K562 (cell line): Measurements from ENCODE around the gene DIP2B. TPM values are rescaled to one million over a fixed set of nuclear protein-coding genes. Genes with fewer than 3 reads are reported as not detected.

Experiments
- ATAC-seq: fragments of 200-7000 bp; cut with Tn5 transposase; 3 replicates; pipeline ENCODE4 v1.9.1; 2020; ENCODE audit warnings: moderate library complexity
- BruUV-seq: library from RNA; stranded (reverse); fragments of 400-500 nt; replicated peaks from 2 replicates; lab custom pipeline; 2021; lab: Mats Ljungman, UMichigan
- CTCF ChIA-PET: fragments of 300-600 bp; formaldehyde crosslinking; extraction: SDS; loops from one replicate; lab custom pipeline; 2021; ENCODE audit warnings: low intra/inter-chr PET ratio; lab: Yijun Ruan, JAX
- POLR2A ChIA-PET: fragments of 300-600, 350-650 bp; sonication (Branson Sonifier 250); formaldehyde crosslinking; extraction: SDS; loops from one replicate; lab custom pipeline; 2021; ENCODE audit warnings: antibody characterized with exemption, inconsistent platforms; lab: Yijun Ruan, JAX
- DNase-seq, 4 experiments: peaks; one replicate each; pipeline versions ENCODE4 v3.0.0 to v3.0.0-alpha.2; 2011 to 2018; ENCODE audit warnings: low spot score in 3 of 4, mixed read lengths in 3 of 4; ENCODE audit errors: extremely low read depth in 1 of 4
- FAIRE-seq: peaks from 2 replicates; lab custom pipeline; 2011; peaks lifted over from hg19 to GRCh38; lab: Jason Lieb, UNC
- H2AFZ ChIP-seq: 2 replicates; pipeline ENCODE4 v1.6.0; 2011; ENCODE audit warnings: low read depth, low read length, control low read depth, inconsistent platforms
- H3K27ac ChIP-seq: fragments of 200-600 bp; 3 replicates; pipeline ENCODE4 v1.8.0; 2011; ENCODE audit warnings: low read depth, mild to moderate bottlenecking, control low read depth, inconsistent platforms, low read length, moderate library complexity, mixed read lengths; ENCODE audit errors: extremely low read depth
- H3K27me3 ChIP-seq, 2 experiments: fragments of 300-600 bp in 1 of 2; 2 replicates in 1 of 2; 3 replicates in 1 of 2; pipeline versions ENCODE4 v1.6.0 to v1.8.0; 2011; ENCODE audit warnings: inconsistent platforms in 2 of 2, low read length in 2 of 2, mild to moderate bottlenecking in 1 of 2, mixed read lengths in 1 of 2, moderate library complexity in 1 of 2; ENCODE audit not compliant: control insufficient read depth in 2 of 2, insufficient read depth in 2 of 2
- H3K36me3 ChIP-seq: fragments of 300-600 bp; 3 replicates; pipeline ENCODE4 v1.8.0; 2011; ENCODE audit warnings: mild to moderate bottlenecking, low read length, inconsistent platforms; ENCODE audit not compliant: control insufficient read depth, insufficient read depth
- H3K4me1 ChIP-seq, 2 experiments: fragments of 200-600 bp in 1 of 2; replicated peaks in 1 of 2; 2 replicates in 1 of 2; 3 replicates in 1 of 2; pipeline versions ENCODE4 v1.5.1 to v1.8.0; 2011; ENCODE audit warnings: inconsistent platforms in 2 of 2, low read length in 2 of 2, mild to moderate bottlenecking in 1 of 2, mixed read lengths in 1 of 2, moderate library complexity in 1 of 2; ENCODE audit not compliant: control insufficient read depth in 2 of 2, insufficient read depth in 2 of 2
- H3K4me2 ChIP-seq: 2 replicates; pipeline ENCODE4 v1.6.1; 2011; ENCODE audit warnings: low read length, control low read depth, inconsistent platforms, mixed read lengths; ENCODE audit not compliant: insufficient read depth
- H3K4me3 ChIP-seq: fragments of 200-600 bp; sonication (generic), shearing (Covaris generic); 2 replicates; pipeline ENCODE4 v1.5.1; 2016; ENCODE audit warnings: control low read depth, inconsistent platforms
- H3K79me2 ChIP-seq: fragments of 200-600 bp; 3 replicates; pipeline ENCODE4 v1.8.0; 2011; ENCODE audit warnings: low read length, inconsistent platforms; ENCODE audit not compliant: control insufficient read depth, insufficient read depth
- H3K9ac ChIP-seq, 2 experiments: 2 replicates each; pipeline versions ENCODE4 v1.6.0 to v1.6.1; 2011; ENCODE audit warnings: low read depth in 2 of 2, low read length in 2 of 2, control low read depth in 1 of 2, inconsistent platforms in 1 of 2, mild to moderate bottlenecking in 1 of 2, mixed read lengths in 1 of 2; ENCODE audit not compliant: insufficient read depth in 1 of 2
- H3K9me1 ChIP-seq: one replicate; pipeline ENCODE4 v1.6.0; 2011; ENCODE audit warnings: inconsistent platforms, mild to moderate bottlenecking, low read length, moderate library complexity; ENCODE audit not compliant: control insufficient read depth, insufficient read depth
- H3K9me3 ChIP-seq: replicated peaks from 2 replicates; pipeline ENCODE4 v1.5.1; 2011; ENCODE audit warnings: low read depth, low read length, inconsistent platforms; ENCODE audit not compliant: control insufficient read depth, insufficient read depth
- H4K20me1 ChIP-seq: replicated peaks from 2 replicates; pipeline ENCODE4 v1.6.1; 2011; ENCODE audit warnings: low read length, inconsistent platforms, mixed read lengths; ENCODE audit not compliant: control insufficient read depth, insufficient read depth
- ASH1L ChIP-seq: fragments of 450-650 bp; IDR thresholded peaks from 2 replicates; pipeline ENCODE4 v1.6.1; 2018; ENCODE audit warnings: borderline replicate concordance, mild to moderate bottlenecking, low read depth; ENCODE audit not compliant: partially characterized antibody
- BRD4 ChIP-seq: fragments of 200-600 bp; sonication (generic); IDR thresholded peaks from 2 replicates; pipeline ENCODE4 v1.6.1; 2017; ENCODE audit warnings: inconsistent platforms
- CBX8 ChIP-seq: fragments of 200-600 bp; sonication (generic); IDR thresholded peaks from 2 replicates; pipeline ENCODE4 v1.6.1; 2012; ENCODE audit warnings: borderline replicate concordance, mixed run types, low read depth, mild to moderate bottlenecking, moderate library complexity, mixed read lengths, low read length, control low read depth, inconsistent platforms; ENCODE audit not compliant: poor library complexity, severe bottlenecking; ENCODE audit errors: extremely low read depth
- CTBP1 ChIP-seq: fragments of 450-650 bp; IDR thresholded peaks from 2 replicates; pipeline ENCODE4 v1.6.1; 2016; ENCODE audit warnings: borderline replicate concordance
- JUN ChIP-seq, 2 experiments: sonication (generic) in 1 of 2; formaldehyde crosslinking in 1 of 2; IDR thresholded peaks; 2 replicates each; pipeline versions ENCODE4 v1.6.1 to v1.8.0; 2012 to 2022; ENCODE audit warnings: borderline replicate concordance in 2 of 2, mild to moderate bottlenecking in 2 of 2, improper control_type of control experiment in 1 of 2, low read depth in 1 of 2, low read length in 1 of 2, missing genetic modification reagents in 1 of 2
- LARP7 ChIP-seq: fragments of 450-650 bp; IDR thresholded peaks from 2 replicates; pipeline ENCODE4 v1.6.1; 2016
- MITF ChIP-seq: IDR thresholded peaks from 2 replicates; pipeline ENCODE4 v1.6.1; 2014; ENCODE audit warnings: antibody characterized with exemption
- MYBL2 ChIP-seq, 2 experiments: fragments of 450-650 bp in 1 of 2; sonication (generic) in 1 of 2; formaldehyde crosslinking in 1 of 2; IDR thresholded peaks; 2 replicates each; pipeline versions ENCODE4 v1.6.1 to v1.8.1; 2017 to 2022; ENCODE audit warnings: borderline replicate concordance in 1 of 2, inconsistent platforms in 1 of 2, low read depth in 1 of 2, mild to moderate bottlenecking in 1 of 2, missing genetic modification reagents in 1 of 2, moderate library complexity in 1 of 2
- NFATC3 ChIP-seq: fragments of 450-650 bp; IDR thresholded peaks from 2 replicates; pipeline ENCODE4 v1.6.1; 2017; ENCODE audit warnings: mild to moderate bottlenecking
- PHB2 ChIP-seq: fragments of 450-650 bp; IDR thresholded peaks from 2 replicates; pipeline ENCODE4 v1.6.1; 2017; ENCODE audit warnings: low read depth
- TAF9B ChIP-seq: fragments of 450-650 bp; IDR thresholded peaks from 2 replicates; pipeline ENCODE4 v1.6.1; 2018; ENCODE audit warnings: mild to moderate bottlenecking; ENCODE audit not compliant: partially characterized antibody
- TAL1 ChIP-seq: fragments of 450-650 bp; IDR thresholded peaks from 2 replicates; pipeline ENCODE4 v1.6.1; 2016; ENCODE audit warnings: mild to moderate bottlenecking
- WHSC1 ChIP-seq: IDR thresholded peaks from one replicate; pipeline ENCODE4 v1.6.1; 2012; ENCODE audit warnings: low read length, control low read depth, inconsistent platforms
- ZKSCAN1 ChIP-seq: fragments of 150-350 bp; IDR thresholded peaks from 2 replicates; pipeline ENCODE4 v1.6.1; 2016; ENCODE audit warnings: low read depth, low read length
- ZNF3 ChIP-seq: fragments of 250-450 bp; sonication (Bioruptor Pico); IDR thresholded peaks from 2 replicates; pipeline ENCODE4 v1.5.0; 2021; ENCODE audit warnings: mild to moderate bottlenecking, moderate library complexity
- in situ Hi-C: fragments of 300-500 bp; cut with MboI; formaldehyde crosslinking; loops from 4 replicates; pipeline ENCODE4 v1.15.0; 2018; ENCODE audit warnings: inconsistent platforms, mixed read lengths
- intact Hi-C: fragments of 100-400 bp; cut with micrococcal nuclease; formaldehyde crosslinking; loops from 2 replicates; pipeline ENCODE4 v1.14.2; 2022
- polyA plus RNA-seq, 8 experiments: library from polyadenylated mRNA; depleted of rRNA in 4 of 8; stranded (reverse) in 5 of 8; unstranded in 3 of 8; fragments of >200 nt; fragmentation: Nextera tagmentation in 2 of 8; fragmentation: Illumina TruSeq in 1 of 8; extraction: Ambion mirVana in 2 of 8; extraction: Trizol in 1 of 8; gene quantifications; 2 replicates each; pipeline versions ENCODE4 v1.2.1 to v1.2.3, GENCODE V29; 2011 to 2014; ENCODE audit warnings: inconsistent platforms in 1 of 8, missing spikeins in 1 of 8
- total RNA-seq, 7 experiments: library from RNA; depleted of rRNA in 6 of 7; stranded (reverse); fragments of >200 nt in 6 of 7; fragmentation: Illumina TruSeq in 2 of 7; extraction: Trizol in 2 of 7; gene quantifications; 2 replicates each; pipeline versions ENCODE4 v1.2.1 to v1.2.3, GENCODE V29; 2011 to 2021; ENCODE audit warnings: low replicate concordance in 1 of 7
- TF ChIP-seq, protein P1 (sequence below): fragments of 250-450 bp; sonication (Bioruptor Pico); IDR thresholded peaks from 2 replicates; pipeline ENCODE4 v1.5.1; 2021; ENCODE audit warnings: mild to moderate bottlenecking

Gene DIP2B
- total and polyA plus RNA-seq, 9 of the 15 experiments (the other 6 are each of a cell fraction or from before 2014, with no cell fraction given) = 4.6 to 26.1 (median 18.8) TPM

DNA sequence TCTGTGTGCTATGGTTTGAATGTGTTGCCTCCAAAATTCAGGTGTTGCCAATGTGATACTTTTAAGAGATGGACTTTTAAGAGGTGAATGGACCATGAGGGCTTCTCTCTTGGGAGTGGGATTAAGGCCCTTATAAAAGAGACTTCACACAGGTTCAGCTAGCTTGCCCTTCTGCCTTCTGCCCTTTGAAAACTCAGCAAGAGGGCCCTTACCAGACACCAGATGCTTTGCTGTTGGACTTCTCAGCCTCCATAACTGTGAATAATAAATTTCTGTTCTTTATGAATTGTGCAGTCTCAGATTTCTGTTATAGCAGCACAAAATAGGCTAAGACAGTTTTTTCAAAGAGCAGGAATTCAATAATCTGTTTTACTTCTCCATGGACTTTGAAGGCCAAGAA is 86.1 kb downstream of the DIP2B start:
- BruUV-seq = no TSS peak
- H3K9me1 ChIP-seq = no peaks in the 10 kb centered on the region
- H3K79me2 ChIP-seq = peaks cover 54% of the 10 kb centered on the region
- no peaks in the 10 kb centered on the region for H4K20me1 ChIP-seq
- H3K27me3 ChIP-seq = no peaks in the 10 kb centered on the region
- ATAC-seq (no peak), DNase-seq (no peak), FAIRE-seq (no peak)
- CTCF ChIA-PET = interaction anchor here (0.7 kb wide), 1 partner anchor 8 kb away, joined by 3 read pairs; no protein-coding TSS in a partner anchor
- H3K27ac ChIP-seq = peak overlapping the region; percentile 98
- no peak overlapping the region for H2AFZ ChIP-seq
- TF ChIP-seq MITF (no peak), PHB2 (no peak), CTBP1 (no peak), JUN (IDR thresholded peaks at IDR 0.05; ENCODE audit: borderline replicate concordance, low read depth, low read length) (no peak), JUN (CRISPR knock-in tag; IDR thresholded peaks at IDR 0.05; ENCODE audit: borderline replicate concordance) (no peak), ZKSCAN1 (no peak), ASH1L (no peak), TAL1 (no peak), NFATC3 (no peak), ZNF3 (CRISPR knock-in tag) (no peak), BRD4 (no peak), LARP7 (no peak), WHSC1 (no peak), TAF9B (no peak), CBX8 (no peak), MYBL2 (IDR thresholded peaks at IDR 0.05; ENCODE audit: low read depth) (no peak), MYBL2 (CRISPR knock-in tag; IDR thresholded peaks at IDR 0.05; ENCODE audit: borderline replicate concordance) (no peak)
- TF ChIP-seq, protein P1, sequence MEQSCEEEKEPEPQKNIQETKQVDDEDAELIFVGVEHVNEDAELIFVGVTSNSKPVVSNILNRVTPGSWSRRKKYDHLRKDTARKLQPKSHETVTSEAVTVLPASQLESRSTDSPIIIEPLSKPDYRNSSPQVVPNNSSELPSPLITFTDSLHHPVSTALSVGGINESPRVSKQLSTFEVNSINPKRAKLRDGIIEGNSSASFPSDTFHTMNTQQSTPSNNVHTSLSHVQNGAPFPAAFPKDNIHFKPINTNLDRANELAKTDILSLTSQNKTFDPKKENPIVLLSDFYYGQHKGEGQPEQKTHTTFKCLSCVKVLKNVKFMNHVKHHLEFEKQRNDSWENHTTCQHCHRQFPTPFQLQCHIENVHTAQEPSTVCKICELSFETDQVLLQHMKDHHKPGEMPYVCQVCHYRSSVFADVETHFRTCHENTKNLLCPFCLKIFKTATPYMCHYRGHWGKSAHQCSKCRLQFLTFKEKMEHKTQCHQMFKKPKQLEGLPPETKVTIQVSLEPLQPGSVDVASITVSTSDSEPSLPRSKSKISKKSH (CRISPR knock-in tag) = no peak
- H3K4me1 ChIP-seq = peaks cover 7 to 21% of the 10 kb centered on the region in 2 experiments
- H3K36me3 ChIP-seq = no peaks in the 10 kb centered on the region
- H3K4me2 ChIP-seq = no peak overlapping the region
- in situ Hi-C loops = no loop called here
- no peaks in the 10 kb centered on the region for H3K9me3 ChIP-seq
- H3K9ac ChIP-seq = no peak overlapping the region
- no peak overlapping the region for H3K4me3 ChIP-seq
- POLR2A ChIA-PET = interaction anchor here (1.6 kb wide), 1 partner anchor 20 kb away, joined by 3 read pairs; no protein-coding TSS in a partner anchor
- intact Hi-C loops = loop anchor here (5.0 kb wide), 1 partner anchor 46 kb away; no protein-coding TSS in a partner anchor
